K562 (cell line): ENCODE data around the gene TGFA.

ENCODE experiments used
- CBX1 ChIP-seq: sonication (generic); IDR thresholded peaks from 2 replicates; pipeline ENCODE4 v1.6.1; 2016; ENCODE audit warnings: antibody characterized with exemption, low read depth, mild to moderate bottlenecking
- EP300 ChIP-seq: IDR thresholded peaks from 2 replicates; pipeline ENCODE4 v1.6.1; 2012; ENCODE audit warnings: low read length, improper control_type of control experiment
- GABPA ChIP-seq: fragments of 200-800 bp; sonication (Bioruptor generic); conservative IDR thresholded peaks from 2 replicates; pipeline ENCODE4 v1.6.1; 2016; ENCODE audit warnings: low read depth, missing genetic modification characterization, missing compliant biosample characterization
- MXI1 ChIP-seq: IDR thresholded peaks from 2 replicates; pipeline ENCODE4 v1.6.1; 2011; ENCODE audit warnings: low read depth, mild to moderate bottlenecking, improper control_type of control experiment, low read length
- NFRKB ChIP-seq: fragments of 450-650 bp; IDR thresholded peaks from 2 replicates; pipeline ENCODE4 v1.6.1; 2016; ENCODE audit warnings: low read depth
- POLR2A ChIP-seq: fragments of 450-650 bp; conservative IDR thresholded peaks from 2 replicates; pipeline ENCODE4 v1.6.1; 2016
- RFX5 ChIP-seq: IDR thresholded peaks from 2 replicates; pipeline ENCODE4 v1.6.1; 2011; ENCODE audit warnings: low read depth, mild to moderate bottlenecking, improper control_type of control experiment, low read length
- SETDB1 ChIP-seq: IDR thresholded peaks from one replicate; pipeline ENCODE4 v1.6.1; 2012; ENCODE audit warnings: low read length, control low read depth, inconsistent platforms
- ZNF408 ChIP-seq: fragments of 250-450 bp; sonication (Bioruptor Pico); IDR thresholded peaks from 2 replicates; pipeline ENCODE4 v1.4.0; 2020; ENCODE audit warnings: low read depth, mild to moderate bottlenecking, moderate library complexity
- ZNF830 ChIP-seq: fragments of 250-450 bp; sonication (Bioruptor Pico); IDR thresholded peaks from 2 replicates; pipeline ENCODE4 v1.5.0; 2021; ENCODE audit warnings: mild to moderate bottlenecking
- TF ChIP-seq, protein P1 (sequence below): fragments of 450-650 bp; IDR thresholded peaks from 2 replicates; pipeline ENCODE4 v1.6.1; 2018; ENCODE audit not compliant: partially characterized antibody
- TF ChIP-seq, protein P2 (sequence below), 2 experiments: fragments of 450-650 bp; formaldehyde crosslinking in 1 of 2; IDR thresholded peaks; 2 replicates each; pipeline versions ENCODE4 v1.4.0 to v1.6.1; 2014 to 2020; ENCODE audit warnings: mild to moderate bottlenecking in 2 of 2, borderline replicate concordance in 1 of 2, low read depth in 1 of 2

DNA sequence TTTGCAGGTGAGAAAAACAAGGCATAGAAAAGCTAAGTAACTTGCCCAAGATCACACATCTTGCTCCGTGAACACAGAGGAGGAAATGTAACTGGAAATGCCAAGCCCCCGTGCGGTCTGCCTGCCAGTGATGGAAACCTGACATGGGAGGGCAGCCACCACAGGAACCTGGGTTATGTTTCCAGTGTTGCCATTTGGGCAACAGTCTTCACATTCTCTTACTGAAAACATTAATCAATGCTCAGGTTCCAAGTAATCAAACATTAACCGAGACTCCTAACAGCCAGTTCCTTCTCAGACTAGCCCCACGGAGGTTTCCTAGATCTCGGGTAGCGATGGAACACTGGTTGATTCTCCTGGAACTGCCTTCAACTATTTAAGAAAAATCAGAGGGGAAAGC, 2.5 kb downstream of the TGFA start:
- TF ChIP-seq EP300 (no peak), RFX5 (no peak), ZNF408 (CRISPR knock-in tag) (no peak), ZNF830 (CRISPR knock-in tag) (no peak), SETDB1 (no peak), NFRKB (no peak), MXI1 (no peak), CBX1 (no peak), POLR2A (no peak), GABPA (no peak)
- TF ChIP-seq, protein P1, sequence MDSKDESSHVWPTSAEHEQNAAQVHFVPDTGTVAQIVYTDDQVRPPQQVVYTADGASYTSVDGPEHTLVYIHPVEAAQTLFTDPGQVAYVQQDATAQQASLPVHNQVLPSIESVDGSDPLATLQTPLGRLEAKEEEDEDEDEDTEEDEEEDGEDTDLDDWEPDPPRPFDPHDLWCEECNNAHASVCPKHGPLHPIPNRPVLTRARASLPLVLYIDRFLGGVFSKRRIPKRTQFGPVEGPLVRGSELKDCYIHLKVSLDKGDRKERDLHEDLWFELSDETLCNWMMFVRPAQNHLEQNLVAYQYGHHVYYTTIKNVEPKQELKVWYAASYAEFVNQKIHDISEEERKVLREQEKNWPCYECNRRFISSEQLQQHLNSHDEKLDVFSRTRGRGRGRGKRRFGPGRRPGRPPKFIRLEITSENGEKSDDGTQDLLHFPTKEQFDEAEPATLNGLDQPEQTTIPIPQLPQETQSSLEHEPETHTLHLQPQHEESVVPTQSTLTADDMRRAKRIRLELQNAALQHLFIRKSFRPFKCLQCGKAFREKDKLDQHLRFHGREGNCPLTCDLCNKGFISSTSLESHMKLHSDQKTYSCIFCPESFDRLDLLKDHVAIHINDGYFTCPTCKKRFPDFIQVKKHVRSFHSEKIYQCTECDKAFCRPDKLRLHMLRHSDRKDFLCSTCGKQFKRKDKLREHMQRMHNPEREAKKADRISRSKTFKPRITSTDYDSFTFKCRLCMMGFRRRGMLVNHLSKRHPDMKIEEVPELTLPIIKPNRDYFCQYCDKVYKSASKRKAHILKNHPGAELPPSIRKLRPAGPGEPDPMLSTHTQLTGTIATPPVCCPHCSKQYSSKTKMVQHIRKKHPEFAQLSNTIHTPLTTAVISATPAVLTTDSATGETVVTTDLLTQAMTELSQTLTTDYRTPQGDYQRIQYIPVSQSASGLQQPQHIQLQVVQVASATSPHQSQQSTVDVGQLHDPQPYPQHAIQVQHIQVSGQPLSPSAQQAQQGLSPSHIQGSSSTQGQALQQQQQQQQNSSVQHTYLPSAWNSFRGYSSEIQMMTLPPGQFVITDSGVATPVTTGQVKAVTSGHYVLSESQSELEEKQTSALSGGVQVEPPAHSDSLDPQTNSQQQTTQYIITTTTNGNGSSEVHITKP, result no peak
- TF ChIP-seq, protein P2, sequence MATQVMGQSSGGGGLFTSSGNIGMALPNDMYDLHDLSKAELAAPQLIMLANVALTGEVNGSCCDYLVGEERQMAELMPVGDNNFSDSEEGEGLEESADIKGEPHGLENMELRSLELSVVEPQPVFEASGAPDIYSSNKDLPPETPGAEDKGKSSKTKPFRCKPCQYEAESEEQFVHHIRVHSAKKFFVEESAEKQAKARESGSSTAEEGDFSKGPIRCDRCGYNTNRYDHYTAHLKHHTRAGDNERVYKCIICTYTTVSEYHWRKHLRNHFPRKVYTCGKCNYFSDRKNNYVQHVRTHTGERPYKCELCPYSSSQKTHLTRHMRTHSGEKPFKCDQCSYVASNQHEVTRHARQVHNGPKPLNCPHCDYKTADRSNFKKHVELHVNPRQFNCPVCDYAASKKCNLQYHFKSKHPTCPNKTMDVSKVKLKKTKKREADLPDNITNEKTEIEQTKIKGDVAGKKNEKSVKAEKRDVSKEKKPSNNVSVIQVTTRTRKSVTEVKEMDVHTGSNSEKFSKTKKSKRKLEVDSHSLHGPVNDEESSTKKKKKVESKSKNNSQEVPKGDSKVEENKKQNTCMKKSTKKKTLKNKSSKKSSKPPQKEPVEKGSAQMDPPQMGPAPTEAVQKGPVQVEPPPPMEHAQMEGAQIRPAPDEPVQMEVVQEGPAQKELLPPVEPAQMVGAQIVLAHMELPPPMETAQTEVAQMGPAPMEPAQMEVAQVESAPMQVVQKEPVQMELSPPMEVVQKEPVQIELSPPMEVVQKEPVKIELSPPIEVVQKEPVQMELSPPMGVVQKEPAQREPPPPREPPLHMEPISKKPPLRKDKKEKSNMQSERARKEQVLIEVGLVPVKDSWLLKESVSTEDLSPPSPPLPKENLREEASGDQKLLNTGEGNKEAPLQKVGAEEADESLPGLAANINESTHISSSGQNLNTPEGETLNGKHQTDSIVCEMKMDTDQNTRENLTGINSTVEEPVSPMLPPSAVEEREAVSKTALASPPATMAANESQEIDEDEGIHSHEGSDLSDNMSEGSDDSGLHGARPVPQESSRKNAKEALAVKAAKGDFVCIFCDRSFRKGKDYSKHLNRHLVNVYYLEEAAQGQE (IDR thresholded peaks at IDR 0.05; ENCODE audit: borderline replicate concordance), result no peak
- TF ChIP-seq, protein P2 (CRISPR knock-in tag; IDR thresholded peaks at IDR 0.05; ENCODE audit: low read depth), result no peak
